CMK (cell line): ENCODE measurements around the gene EMC9.
A peak's percentile ranks its signal among the peaks of the same experiment; 100 is the strongest.

ENCODE experiments used
- DNase-seq: peaks from one replicate; pipeline ENCODE4 v3.0.0-alpha.2; 2010; ENCODE audit warnings: low read depth

The EMC9 gene

GRCh38 chr14:24141097-24141880 is at the start of gene EMC9:
EMC9 (minus strand) TSS chr14:24141591; CDS start chr14:24141304, 287 bp downstream.
- peak; percentile 95 for DNase-seq

- no peak for DNase-seq
These were observed 49.0 kb upstream of the EMC9 start for GRCh38 chr14:24190416-24190815.

GRCh38 chr14:24189460-24189859 is 48.1 kb upstream of the EMC9 start:
- no peak for DNase-seq

GRCh38 chr14:24189059-24189375 is 47.6 kb upstream of the EMC9 start:
- DNase-seq, result no peak

GRCh38 chr14:24188251-24189058 is 47.1 kb upstream of the EMC9 start, which contains the start of gene IPO4:
IPO4 (minus strand) TSS chr14:24188816; CDS start chr14:24188787, 29 bp downstream.
- peak; percentile 85 for DNase-seq

- DNase-seq, result no peak
These were observed 46.1 kb upstream of the EMC9 start for GRCh38 chr14:24187539-24187915.

GRCh38 chr14:24186831-24187538 is 45.6 kb upstream of the EMC9 start:
- no peak for DNase-seq

- DNase-seq, result no peak
These were observed 44.4 kb upstream of the EMC9 start for GRCh38 chr14:24185741-24186140.

- no peak for DNase-seq
These were observed 43.6 kb upstream of the EMC9 start for GRCh38 chr14:24185026-24185425.

GRCh38 chr14:24184104-24184970 is 42.9 kb upstream of the EMC9 start:
- DNase-seq, result no peak

- DNase-seq, result no peak
These were observed 41.7 kb upstream of the EMC9 start for GRCh38 chr14:24183014-24183481.

- DNase-seq, result no peak
These were observed 40.9 kb upstream of the EMC9 start for GRCh38 chr14:24182110-24182882.

- DNase-seq, result no peak
These were observed 40.1 kb upstream of the EMC9 start for GRCh38 chr14:24181371-24182077.

GRCh38 chr14:24179961-24180796 is 38.8 kb upstream of the EMC9 start:
- no peak for DNase-seq

GRCh38 chr14:24179294-24179960 is 38.0 kb upstream of the EMC9 start:
- no peak for DNase-seq

- no peak for DNase-seq
These were observed 37.2 kb upstream of the EMC9 start for GRCh38 chr14:24178399-24179178.

GRCh38 chr14:24177891-24178290 is 36.5 kb upstream of the EMC9 start:
- no peak for DNase-seq
